RKO (cell line): ENCODE results near the gene SORCS2.

Experiments
- DNase-seq: peaks from one replicate; pipeline ENCODE4 v3.0.0-alpha.2; 2016; ENCODE audit warnings: low spot score

Gene SORCS2

GRCh38 chr4:7474320-7474719 is 282.0 kb downstream of the SORCS2 start:
- no peak for DNase-seq

- DNase-seq: no peak
These were observed 282.9 kb downstream of the SORCS2 start for GRCh38 chr4:7475207-7475606.

GRCh38 chr4:7476820-7477219 is 284.5 kb downstream of the SORCS2 start:
- no peak for DNase-seq

- no peak for DNase-seq
These were observed 285.4 kb downstream of the SORCS2 start for GRCh38 chr4:7477695-7478094.

- DNase-seq: no peak
These were observed 286.3 kb downstream of the SORCS2 start for GRCh38 chr4:7478665-7479064.

GRCh38 chr4:7480423-7480822 is 288.1 kb downstream of the SORCS2 start:
- DNase-seq: no peak

GRCh38 chr4:7481227-7481626 is 288.9 kb downstream of the SORCS2 start:
- no peak for DNase-seq

- DNase-seq: no peak
These were observed 292.8 kb downstream of the SORCS2 start for GRCh38 chr4:7485096-7485495.

- no peak for DNase-seq
These were observed 293.8 kb downstream of the SORCS2 start for GRCh38 chr4:7486101-7486500.

- DNase-seq: no peak
These were observed 295.2 kb downstream of the SORCS2 start for GRCh38 chr4:7487502-7487901.

- no peak for DNase-seq
These were observed 295.8 kb downstream of the SORCS2 start for GRCh38 chr4:7487998-7488671.

- no peak for DNase-seq
These were observed 299.6 kb downstream of the SORCS2 start for GRCh38 chr4:7491915-7492314.

GRCh38 chr4:7498446-7499200 is 306.3 kb downstream of the SORCS2 start:
- DNase-seq: no peak

- DNase-seq: no peak
These were observed 307.3 kb downstream of the SORCS2 start for GRCh38 chr4:7499661-7500060.

- no peak for DNase-seq
These were observed 308.1 kb downstream of the SORCS2 start for GRCh38 chr4:7500404-7500803.

- DNase-seq: no peak
These were observed 309.0 kb downstream of the SORCS2 start for GRCh38 chr4:7501314-7501713.

- no peak for DNase-seq
These were observed 309.5 kb downstream of the SORCS2 start for GRCh38 chr4:7501873-7502272.

- DNase-seq: no peak
These were observed 311.4 kb downstream of the SORCS2 start for GRCh38 chr4:7503559-7504249.

GRCh38 chr4:7505116-7505900 is 313.0 kb downstream of the SORCS2 start:
- DNase-seq: no peak

GRCh38 chr4:7506119-7506518 is 313.8 kb downstream of the SORCS2 start:
- no peak for DNase-seq

GRCh38 chr4:7506572-7506971 is 314.2 kb downstream of the SORCS2 start:
- no peak for DNase-seq

- no peak for DNase-seq
These were observed 315.0 kb downstream of the SORCS2 start for GRCh38 chr4:7507381-7507780.
